COLO668 (cell line): ENCODE results near the gene UCN2.
"Not testable (repeated sequence)": the region's sequence is repeated elsewhere in the genome, so short reads cannot be mapped to it uniquely, and the experiment has no call there.

Experiments
- DNase-seq: peaks from one replicate; lab custom pipeline; 2025; ENCODE audit not compliant: unreplicated experiment; lab: John Stamatoyannopoulos, UW

The UCN2 gene

DNA sequence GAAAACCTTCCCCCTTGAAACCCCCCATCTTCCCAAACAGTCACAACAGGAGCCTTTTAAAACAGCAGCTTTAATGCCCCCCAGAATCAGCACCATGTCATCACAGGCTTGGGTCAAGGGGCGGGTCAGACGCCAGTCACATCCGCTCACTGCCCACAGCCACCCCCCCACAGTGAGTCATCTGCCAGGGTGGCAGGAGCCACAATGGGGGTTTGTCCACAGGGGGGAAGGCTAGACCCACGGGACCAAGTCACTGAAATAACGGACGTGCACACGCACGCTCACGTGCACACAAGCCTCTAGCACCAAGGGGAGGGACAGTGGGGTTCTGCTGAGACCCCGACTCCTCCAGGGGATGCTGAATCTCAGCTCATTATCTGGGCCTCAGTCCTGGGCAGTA lies 441 bp upstream of the UCN2 start:
- DNase-seq, result no peak

DNA sequence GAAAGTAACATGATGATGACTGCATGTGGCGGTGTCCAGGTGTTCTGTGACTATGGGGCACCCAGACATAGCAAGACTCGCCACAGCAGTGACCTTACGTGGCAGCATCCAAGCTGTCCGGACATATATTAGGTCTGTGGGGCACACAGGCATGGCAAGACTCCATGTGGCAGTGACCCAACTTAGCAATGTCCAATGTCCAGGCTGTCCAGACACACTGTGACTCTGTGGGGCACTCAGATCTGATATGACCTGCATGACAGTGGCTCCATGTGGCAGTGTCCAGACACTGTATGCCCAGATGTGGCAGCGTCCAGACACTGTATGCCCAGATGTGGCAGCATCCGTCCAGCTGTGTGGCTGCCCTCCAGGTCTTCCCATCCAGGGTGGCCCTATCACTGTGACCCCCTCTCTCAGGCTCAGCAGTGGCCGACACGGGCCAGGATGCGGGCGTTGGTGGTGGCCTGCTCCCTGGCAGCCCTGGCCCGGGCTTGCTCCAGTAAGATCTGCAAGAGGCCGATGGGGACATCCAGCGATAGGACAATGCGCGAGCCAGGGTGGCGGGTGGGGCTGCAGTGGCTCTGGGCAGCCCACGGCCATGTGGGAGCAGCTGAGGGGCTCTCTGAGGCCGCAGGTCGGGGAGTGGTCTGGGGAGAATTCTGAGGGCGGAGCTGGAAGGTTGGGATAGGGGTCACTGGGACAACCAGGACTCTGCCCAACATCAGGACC lies 1.1 kb downstream of the UCN2 start:
- DNase-seq, result no peak

DNA sequence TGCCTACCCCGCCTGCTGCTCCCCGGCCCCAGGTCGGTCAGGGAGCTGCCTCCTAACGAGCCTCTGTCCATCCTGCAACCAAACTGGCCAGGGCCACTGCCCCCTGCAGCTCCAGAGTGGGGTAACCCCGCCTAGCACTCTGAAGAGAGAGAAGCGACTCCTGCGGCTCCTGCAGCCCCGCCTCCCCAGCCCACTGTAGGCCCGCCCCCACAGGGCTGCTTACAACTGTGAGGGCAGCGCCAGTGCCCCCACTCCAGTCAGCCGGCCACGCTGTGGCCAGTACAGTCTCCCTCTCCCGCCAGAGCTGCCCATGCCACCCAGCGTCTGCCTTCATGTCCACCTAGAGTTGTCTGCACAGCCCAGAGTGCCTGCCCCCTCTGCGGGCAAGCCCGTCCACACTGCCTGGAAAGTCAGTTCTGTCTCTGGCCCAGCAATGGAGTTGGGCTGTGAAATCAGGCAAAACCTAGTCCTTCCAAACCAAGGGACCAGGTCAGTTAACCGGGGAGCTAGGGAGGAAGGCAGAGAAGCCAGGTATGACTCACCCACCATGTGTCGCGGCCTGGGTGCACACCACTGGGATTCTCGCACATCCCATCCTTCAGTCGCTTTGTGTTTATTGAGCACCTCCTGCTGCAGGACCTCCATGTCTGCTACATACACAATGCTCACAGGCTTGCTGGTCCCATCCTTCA lies 2.4 kb downstream of the UCN2 start:
- peak; percentile 3 for DNase-seq

DNA sequence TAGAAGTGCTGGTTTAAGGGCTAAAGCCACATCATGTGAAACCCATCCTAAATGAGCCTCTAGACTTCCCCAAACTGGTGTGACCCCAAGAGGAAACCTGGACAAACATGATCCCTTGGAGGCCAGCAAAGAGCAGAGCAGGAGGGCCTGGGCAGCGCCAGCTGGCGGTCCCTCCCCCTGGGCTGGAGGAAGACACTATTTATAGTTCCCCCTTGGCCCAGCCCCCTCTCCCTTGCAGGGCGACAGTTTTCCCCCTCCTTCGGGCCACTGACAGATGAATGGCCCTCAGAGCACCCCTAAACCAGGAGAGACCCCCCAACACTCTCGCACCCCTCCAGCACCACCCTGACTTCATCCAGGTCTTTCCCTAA lies 2.9 kb downstream of the UCN2 start:
- DNase-seq, result no peak

DNA sequence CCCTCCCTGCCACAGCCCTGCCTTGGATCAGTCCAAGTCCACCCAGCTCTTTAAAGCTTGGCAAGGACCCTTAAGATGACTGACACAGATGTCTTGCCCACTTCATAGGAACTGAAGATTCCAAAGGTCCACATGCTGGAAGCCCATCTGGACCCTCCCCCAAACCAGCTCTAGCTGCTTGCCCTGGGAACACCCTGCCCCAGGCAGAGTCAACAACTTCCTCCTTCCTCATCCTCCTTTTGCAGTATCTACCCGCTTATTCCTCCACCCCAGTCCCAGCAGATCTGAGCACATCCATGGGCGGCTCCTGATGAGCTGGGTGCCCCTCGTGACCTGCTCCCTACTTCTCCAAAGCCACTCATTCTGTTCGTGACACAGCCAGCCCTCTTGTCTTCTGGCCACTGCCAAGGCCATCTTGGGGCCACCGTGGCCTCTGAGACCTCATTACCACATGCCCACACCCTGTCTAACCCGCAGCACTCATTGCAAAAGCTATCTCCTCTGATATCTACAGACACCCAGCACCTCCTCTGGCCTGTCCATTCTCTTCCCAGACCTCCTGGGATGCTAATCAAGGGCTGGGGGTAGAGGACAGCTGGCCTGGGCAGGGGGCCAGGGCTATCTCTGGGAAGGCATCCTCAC lies 5.0 kb downstream of the UCN2 start:
- no peak for DNase-seq

DNA sequence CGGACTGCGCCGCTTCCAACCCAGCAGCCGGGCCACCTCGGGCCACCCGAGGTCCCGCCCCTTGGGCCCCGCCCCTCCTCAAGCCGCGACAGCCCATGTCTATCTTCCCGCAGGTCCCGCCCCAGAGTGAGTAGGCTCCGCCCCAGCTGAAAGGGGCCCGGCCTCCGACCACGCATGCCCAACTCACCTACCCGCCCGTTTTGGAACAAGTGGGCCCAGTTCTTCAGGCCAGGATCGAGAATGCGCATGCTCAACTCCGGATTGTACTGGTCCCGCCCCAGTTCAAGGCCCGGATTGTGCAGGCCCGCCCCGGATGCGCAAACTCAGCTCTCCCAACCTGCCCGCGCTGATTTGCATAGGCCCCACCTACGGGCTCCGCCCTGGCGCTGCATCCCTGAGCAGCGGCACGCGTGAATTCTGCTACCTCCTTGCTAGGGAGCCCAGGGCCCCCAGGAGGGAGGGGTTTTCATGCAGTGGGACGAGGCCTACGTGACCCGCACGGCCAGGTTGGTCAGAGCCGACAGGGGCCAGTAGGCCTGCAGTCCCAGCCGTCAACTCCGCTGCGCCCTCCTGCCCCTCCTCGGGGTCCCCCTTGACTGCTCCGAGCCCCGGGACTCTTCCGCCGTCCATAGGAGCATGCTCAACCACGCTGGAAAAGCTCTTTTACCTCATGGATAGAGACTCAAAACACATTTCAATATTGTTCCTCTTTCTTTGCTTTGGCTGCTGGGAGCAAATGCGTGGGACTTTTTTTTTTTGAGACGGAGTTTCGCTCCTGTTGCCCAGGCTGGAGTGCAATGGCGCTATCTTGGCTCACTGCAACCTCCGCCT lies 6.6 kb downstream of the UCN2 start, which contains the start of gene PFKFB4:
PFKFB4 (minus strand) TSS at position 8 of the 831 bp plus-strand sequence. CDS start 26 bp downstream, outside the sequence.
- DNase-seq, result peak; percentile 95

DNA sequence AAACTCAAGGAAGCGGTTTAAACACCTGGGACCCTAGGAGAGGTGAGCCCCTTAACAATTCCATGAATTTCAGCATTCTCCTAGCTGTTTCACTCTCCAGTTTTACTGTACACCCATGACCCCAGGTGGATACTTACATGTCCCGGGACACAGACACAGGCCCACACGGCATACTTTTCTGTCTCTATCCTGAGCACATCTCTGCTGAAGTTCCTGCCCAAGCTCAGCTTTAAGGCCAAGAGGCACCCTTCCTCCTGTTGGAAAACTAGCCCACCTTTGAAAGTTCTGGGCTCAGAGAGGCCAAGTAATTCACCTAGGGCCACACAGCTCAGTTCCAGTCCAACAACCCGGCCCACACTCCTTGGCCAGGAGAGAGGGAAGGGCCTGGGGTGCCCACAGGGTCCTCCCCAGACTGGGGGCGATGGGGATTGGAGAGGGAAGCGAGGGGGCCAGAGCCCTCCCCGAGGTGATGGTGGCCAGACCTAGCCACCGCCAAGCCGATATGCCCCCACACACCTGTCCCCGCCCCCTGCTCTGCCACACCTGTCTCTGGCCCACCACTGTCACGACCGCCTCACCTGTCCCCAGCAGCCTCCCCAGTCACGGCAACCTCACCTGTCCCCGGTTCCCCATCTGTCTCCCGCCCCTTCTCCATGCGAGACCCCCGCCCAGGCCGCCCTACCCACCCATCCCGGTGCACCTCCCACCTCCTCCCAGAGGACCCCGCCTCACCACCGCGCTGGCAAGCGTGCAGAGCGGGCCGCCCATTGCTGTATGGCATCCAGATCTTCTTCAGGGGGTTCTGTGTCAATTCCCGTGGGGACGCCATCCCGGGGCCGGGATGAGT lies 7.4 kb downstream of the UCN2 start:
- peak; percentile 27 for DNase-seq

DNA sequence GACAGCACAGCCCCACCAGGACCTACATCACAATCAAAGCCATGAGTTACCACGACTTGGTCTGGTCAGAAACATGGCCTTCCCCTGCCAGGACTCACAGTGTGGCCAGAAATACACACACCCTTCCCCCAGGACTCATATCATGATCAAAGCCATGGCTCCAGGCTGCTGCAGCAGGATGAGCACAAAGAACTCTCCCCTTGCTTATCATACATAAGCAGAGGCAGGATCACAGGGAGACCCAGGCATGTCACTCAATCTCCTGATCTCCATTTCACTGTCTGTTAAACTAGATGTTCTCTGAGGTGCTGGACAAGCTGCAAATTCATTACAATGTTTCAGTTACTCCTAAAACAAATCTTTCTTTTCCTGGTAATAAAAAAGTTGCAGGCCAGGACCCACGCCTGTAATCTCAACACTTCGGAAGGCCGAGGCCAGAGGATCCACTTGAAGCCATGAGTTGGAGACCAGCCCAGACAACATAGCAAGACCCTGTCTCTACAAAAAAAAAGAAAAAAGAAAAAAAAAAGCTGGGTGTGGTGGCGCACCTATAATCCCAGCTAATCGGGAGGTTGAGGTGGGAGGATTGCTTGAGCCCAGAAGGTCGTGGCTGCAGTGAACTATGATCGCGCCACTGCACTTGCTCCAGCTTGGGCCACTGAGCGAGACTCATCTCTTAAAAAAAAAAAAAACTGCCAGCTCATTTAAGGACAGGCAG lies 8.2 kb downstream of the UCN2 start:
- no peak for DNase-seq

DNA sequence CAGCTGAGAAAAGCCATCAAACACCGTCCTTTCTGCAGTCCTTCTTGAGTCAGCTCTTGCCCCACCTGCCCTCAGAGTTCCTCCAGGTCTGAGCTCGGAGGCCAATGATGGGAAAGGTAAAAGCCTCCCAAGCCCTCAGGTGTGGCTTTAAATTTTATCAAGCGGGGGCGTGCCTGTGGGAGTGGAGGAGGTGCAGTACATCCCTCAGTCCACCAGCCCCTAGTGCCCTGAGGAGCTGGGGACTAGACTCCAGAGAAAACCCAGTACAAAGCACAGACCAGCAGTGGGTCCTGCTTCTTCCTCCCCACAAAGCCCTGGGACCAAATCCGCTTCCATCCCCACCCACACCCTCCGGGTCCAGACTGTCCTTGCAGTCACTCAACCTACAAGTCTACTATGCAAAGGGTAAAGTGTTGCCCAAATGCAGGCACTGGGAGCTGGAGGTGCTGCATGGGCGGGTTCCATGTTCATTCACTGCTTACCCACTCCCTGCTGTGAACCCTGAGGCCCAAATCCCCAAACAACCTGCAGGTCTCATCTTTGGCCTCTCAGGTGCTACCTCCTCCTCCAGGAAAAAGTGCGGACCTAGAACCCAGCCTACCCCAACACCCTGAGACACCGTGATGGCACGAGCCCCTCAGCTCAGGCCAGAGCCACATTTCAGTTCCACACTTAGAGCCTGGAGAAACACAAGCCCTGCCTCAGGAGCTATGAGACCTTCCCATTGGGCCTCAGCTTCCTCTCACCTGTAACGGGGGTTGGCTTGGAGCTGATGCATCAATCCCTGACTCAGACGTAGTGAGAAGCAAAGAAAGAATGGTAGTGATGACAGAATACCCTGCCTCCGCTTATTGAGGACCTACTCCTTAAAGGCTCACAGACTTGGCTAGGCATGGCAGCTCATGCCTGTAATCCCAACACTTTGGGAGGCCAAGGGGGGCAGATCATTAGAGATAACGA lies 9.4 kb downstream of the UCN2 start:
- DNase-seq, result no peak

DNA sequence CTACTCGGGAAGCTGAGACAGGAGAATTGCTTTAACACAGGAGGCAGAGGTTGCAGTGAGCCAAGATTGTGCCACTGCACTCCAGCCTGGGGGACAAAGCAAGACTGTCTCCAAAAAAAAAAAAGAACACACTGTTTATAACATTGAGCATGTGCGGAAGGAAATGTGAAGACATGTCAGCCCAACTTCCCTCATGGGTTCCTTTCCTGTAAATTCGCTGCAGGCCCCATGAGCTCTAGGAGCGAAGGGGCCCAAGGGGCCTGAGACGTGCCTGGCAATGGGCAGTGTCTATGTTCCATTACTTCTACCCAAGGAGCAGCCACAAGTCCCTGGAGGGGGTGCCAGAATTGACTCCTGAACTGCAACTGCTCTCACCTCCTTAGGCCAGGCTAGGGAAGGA lies 10.2 kb downstream of the UCN2 start:
- no peak for DNase-seq

DNA sequence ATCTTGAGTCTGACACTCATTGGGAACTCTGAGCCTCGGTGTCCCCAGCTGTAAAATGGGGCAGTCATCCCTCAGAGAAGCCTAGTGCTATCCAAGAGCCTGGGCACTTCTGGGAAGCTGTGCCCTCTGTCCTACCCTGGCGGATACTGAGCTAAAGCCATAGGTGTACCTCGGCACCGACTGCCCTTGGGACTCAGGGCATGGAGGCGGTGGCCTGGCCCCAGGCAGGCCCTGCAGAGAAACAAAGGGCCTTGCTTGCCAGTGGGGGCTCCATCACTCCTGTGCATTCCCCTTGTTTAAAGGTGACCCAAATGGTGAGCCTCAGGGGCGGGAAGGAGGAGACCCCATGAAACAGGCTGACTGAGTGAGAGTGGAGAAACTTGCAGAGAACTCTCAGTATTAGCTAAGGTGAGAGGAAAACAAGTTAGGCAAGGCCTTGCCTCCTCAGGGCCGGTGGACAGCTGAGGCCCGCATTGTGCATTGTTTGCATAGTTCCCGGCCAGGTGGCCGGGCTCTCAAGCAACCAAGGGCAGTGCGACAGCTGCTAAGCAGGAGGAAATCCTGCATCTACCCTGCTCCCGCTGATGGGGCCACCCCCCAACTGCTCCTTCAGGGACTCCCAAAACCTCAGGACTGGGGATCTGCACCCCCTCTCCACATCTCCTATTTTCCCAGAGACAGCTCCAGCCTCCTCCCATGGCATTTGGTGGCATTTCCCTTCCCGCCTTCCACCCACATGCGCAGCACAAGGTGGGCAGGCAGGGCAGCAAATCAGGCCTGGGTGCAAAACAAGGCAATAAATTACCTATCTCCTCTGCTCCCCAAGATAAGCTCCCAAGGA lies 11.2 kb downstream of the UCN2 start:
- peak; percentile 76 for DNase-seq

DNA sequence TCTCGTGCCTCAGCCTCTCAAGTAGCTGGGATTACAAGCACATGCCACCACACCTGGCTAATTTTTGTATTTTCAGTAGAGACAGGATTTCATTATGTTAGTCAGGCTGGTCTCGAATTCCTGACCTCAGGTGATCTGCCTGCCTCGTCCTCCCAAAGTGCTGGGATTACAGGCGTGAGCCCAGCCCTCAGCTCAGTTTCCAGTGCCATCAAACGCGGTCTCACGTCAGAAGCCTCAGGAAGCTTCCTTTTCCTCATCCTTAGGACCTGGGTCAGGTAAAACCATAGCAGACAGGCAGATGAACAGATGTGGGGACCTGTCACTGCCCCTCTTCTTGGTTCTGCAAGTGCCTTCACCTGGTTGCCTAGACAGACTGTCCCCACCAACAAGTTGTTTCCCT lies 11.9 kb downstream of the UCN2 start:
- DNase-seq, result not testable (repeated sequence)

DNA sequence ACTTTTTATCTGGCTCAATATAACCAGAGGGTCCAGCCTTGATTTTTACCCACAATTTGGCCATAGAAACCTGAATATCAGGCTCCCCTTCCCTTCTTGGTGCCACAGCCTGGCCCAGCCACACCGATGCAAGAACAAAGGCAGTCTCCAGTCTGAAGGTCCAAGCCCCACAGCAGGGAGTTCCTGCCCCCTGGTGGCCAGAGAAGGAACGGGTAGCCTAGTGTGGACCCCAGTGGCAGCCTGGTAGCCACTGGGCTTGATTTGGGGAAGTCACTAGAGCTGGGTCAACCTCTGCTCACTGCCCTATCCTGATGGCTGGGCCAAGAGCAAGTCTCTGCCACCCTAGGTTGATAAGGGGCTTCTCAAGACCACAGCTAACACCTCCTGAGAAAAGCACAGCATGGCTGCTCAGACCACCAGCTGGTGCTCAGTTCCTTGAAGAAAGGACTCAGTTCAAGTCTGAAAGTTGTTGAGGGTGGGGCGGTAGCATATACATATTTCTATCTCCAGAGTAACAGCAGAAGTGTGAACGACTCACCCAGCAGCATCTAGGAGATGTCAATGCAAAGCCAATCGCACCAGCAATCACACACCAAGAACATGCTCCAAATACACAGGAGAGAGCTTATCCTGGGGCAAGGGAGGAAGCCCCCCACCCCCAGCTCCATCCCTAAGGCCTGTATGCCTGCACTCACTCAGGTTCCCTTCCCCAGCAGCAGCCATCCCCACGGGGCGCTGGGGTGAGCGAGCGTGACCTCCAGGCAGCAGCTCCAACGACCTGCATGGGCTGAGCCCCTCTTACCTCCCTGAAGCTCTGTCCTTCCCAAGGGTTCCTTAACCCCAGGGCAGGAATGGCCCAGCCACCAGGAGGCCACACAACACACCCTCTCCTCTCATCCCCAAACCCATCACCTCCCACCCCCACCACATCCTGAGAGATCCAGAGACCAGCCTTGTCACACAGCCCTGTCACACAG lies 14.6 kb downstream of the UCN2 start:
- peak; percentile 65 for DNase-seq

DNA sequence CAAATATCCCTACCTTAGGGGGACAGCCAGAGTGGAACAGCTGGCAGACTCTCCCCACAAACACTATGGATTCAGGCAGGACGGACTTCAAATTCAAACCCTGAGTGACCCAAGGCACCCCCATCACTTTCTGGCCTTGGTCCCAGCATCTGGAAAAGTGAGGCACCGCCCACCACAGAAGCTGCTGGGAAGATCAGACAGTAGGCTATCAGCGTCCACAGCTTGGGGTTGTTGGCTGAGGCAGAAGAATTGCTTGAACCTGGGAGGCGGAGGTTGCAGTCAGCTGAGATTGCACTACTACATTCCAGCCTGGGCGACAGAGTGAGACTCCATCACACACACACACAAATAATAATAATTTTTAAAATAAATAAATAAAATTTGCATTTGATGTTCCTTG lies 15.5 kb downstream of the UCN2 start:
- no peak for DNase-seq

DNA sequence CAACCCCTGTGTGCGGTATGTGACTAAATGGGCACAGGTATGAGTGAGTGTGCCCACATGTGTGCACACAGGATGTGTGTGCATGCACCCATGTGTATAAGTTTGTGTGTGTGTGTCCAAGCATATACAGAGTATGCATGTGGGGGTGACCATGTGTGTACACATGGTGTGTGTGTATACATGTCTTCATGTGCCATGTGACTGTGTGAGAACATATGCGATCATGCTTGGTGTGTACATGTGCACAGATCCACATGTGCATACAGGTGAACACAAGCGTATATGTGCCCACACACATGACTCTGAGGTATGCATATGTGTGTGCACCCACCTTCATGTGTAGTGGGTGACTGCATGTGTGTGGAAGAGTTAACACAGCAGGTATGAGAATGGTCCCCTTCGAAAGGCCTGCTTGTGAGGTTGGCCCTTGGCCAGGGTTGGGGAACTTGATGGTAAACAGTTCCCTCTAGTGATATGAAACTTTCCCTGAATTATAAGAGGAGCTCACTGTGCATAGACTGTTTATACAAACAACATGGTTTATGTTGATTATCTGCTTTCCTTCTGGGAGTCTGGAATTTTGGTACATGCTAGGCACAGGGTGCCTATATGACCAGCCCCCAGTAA lies 17.3 kb downstream of the UCN2 start:
- DNase-seq, result no peak

DNA sequence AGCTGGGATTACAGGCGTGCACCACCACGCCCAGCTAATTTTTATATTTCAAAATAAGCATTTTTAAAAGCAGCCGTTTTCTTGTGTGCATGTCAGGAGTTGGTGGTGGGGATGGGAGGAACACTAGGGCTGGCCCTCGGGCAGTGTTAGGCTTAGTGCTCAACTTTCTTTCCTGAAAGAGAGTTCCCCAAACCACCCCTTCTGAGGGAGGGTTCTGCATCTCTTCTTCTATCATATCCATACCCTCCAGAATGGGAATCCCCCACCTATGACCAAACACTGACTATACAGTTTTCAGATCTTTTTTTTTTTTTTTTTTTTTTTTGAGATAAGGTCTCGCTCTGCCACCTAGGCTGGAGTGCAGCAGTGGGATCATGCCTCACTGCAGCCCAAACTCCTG lies 19.4 kb downstream of the UCN2 start:
- DNase-seq, result no peak
